Fibroblast of villous mesenchyme (primary cell): ENCODE results near the gene MRGPRG. TPM values are rescaled to one million over a fixed set of nuclear protein-coding genes. Genes with fewer than 3 reads are reported as not detected.

Source experiments
- DNase-seq: peaks from one replicate; pipeline ENCODE4 v3.0.0-alpha.2; 2010; ENCODE audit warnings: low read depth
- H3K4me3 ChIP-seq: 2 replicates; pipeline ENCODE4 v1.5.1; 2011; ENCODE audit warnings: low read depth, mild to moderate bottlenecking, low read length
- total RNA-seq: library from RNA; depleted of rRNA; stranded (reverse); fragments of >200 nt; gene quantifications from 2 replicates; pipeline ENCODE4 v1.2.3, GENCODE V29; 2012
- TF ChIP-seq, protein P1 (sequence below): IDR thresholded peaks from 2 replicates; pipeline ENCODE4 v1.5.1; 2012; ENCODE audit warnings: low read depth, mild to moderate bottlenecking, low read length; ENCODE audit not compliant: insufficient read depth

Gene MRGPRG
- total RNA-seq, 1 donor = not detected

DNA sequence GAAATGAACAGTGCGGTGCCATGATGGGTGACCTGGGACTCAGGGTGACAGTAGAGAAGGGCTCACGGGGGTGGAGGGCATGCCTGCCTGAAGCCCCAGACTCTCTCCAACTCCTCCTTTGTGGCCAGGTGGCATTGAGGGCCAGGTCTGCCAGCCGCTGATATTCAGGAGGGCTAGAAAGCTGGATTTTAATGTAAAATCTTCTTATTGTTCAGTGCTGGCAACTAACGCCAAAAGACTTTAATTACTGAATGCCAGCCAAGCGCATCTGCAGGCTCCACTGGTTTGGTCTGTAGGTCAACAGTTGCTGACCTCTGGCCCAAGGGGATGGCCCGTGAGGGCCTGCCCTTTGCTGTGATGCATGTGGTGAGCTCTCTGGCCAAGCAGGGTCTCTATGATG, 10.3 kb downstream of the MRGPRG start:
- DNase-seq = no peak
- TF ChIP-seq, protein P1, sequence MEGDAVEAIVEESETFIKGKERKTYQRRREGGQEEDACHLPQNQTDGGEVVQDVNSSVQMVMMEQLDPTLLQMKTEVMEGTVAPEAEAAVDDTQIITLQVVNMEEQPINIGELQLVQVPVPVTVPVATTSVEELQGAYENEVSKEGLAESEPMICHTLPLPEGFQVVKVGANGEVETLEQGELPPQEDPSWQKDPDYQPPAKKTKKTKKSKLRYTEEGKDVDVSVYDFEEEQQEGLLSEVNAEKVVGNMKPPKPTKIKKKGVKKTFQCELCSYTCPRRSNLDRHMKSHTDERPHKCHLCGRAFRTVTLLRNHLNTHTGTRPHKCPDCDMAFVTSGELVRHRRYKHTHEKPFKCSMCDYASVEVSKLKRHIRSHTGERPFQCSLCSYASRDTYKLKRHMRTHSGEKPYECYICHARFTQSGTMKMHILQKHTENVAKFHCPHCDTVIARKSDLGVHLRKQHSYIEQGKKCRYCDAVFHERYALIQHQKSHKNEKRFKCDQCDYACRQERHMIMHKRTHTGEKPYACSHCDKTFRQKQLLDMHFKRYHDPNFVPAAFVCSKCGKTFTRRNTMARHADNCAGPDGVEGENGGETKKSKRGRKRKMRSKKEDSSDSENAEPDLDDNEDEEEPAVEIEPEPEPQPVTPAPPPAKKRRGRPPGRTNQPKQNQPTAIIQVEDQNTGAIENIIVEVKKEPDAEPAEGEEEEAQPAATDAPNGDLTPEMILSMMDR = no peak
- H3K4me3 ChIP-seq = no peak overlapping the region

- DNase-seq = no peak
- TF ChIP-seq, protein P1 = no peak
- H3K4me3 ChIP-seq = no peak overlapping the region
These were observed 11.0 kb downstream of the MRGPRG start for GRCh38 chr11:3207526-3208189.

- TF ChIP-seq, protein P1 = no peak
- H3K4me3 ChIP-seq = no peak overlapping the region
- DNase-seq = no peak
These were observed 11.8 kb downstream of the MRGPRG start for GRCh38 chr11:3206922-3207204.

DNA sequence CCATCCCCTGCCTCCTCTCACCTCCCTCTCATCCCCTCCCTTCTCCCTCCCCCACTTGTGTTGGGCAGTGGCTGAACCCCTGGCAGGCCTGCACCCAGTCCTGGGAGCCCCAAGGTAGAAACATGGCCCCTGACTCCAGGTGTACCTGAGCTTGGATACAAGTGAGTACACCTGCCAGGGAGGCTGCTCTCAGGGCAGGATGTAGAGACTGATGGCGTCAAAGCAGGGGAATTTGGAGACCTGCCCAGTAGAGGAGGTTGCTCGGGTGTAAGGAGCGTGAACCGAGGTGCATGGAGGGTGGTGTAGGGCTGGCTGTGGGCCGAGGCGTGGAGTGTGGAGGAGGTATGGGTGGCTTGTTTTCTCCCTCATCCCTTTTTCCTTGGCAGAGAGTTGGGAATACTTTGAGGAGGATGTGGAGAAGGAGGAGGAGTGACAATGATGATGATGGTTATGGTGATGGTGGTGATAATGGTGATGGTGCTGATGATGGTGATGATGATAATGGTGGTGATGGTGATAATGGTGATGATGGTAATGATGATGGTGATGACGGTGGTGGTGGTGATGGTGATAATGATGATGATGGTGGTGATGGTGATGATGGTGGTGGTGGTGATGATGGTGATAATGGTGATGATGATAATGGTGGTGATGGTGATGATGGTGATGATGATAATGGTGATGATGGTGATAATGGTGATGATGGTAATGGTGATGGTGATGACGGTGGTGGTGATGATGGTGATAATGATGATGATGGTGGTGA, 12.3 kb downstream of the MRGPRG start:
- H3K4me3 ChIP-seq = no peak overlapping the region
- TF ChIP-seq, protein P1 = no peak
- no peak for DNase-seq

GRCh38 chr11:3205261-3206155, 13.1 kb downstream of the MRGPRG start:
- no peak for DNase-seq
- TF ChIP-seq, protein P1 = no peak
- H3K4me3 ChIP-seq = no peak overlapping the region

- no peak overlapping the region for H3K4me3 ChIP-seq
- TF ChIP-seq, protein P1 = no peak
- DNase-seq = no peak
These were observed 14.2 kb downstream of the MRGPRG start for GRCh38 chr11:3204141-3205015.
